AG04450 (cell line): ENCODE data around the gene PRR33. TPM values are rescaled to one million over a fixed set of nuclear protein-coding genes. Genes with fewer than 3 reads are reported as not detected.

Experiments
- CTCF ChIA-PET: fragments of 300-600, 350-600 bp; formaldehyde crosslinking; extraction: SDS; loops from one replicate; lab custom pipeline; 2022; ENCODE audit warnings: antibody characterized with exemption, inconsistent platforms; lab: Charles Lee
- POLR2A ChIA-PET: fragments of 350-600 bp; formaldehyde crosslinking; extraction: SDS; loops from one replicate; lab custom pipeline; 2021; ENCODE audit warnings: antibody characterized with exemption, inconsistent platforms; lab: Yijun Ruan, JAX
- DNase-seq: peaks from one replicate; pipeline ENCODE4 v3.0.0-alpha.2; 2011; ENCODE audit warnings: low read depth, low spot score
- H3K27ac ChIP-seq: one replicate; pipeline ENCODE4 v1.5.1; 2012; ENCODE audit warnings: low read depth, low read length, control low read depth
- H3K27me3 ChIP-seq: one replicate; pipeline ENCODE4 v1.6.0; 2012; ENCODE audit warnings: low read length; ENCODE audit not compliant: control insufficient read depth, insufficient read depth
- H3K4me3 ChIP-seq: 2 replicates; pipeline ENCODE4 v1.5.1; 2011; ENCODE audit warnings: mild to moderate bottlenecking, low read depth, low read length, control low read depth
- H3K9me3 ChIP-seq: 2 replicates; pipeline ENCODE4 v1.5.1; 2012; ENCODE audit warnings: low read length; ENCODE audit not compliant: control insufficient read depth, insufficient read depth
- CTCF ChIP-seq: IDR thresholded peaks from 2 replicates; pipeline ENCODE4 v1.5.1; 2011; ENCODE audit warnings: low read depth, low read length, control low read depth, inconsistent platforms
- polyA plus RNA-seq: library from polyadenylated mRNA; depleted of rRNA; stranded (reverse); fragments of >200 nt; gene quantifications from 2 replicates; pipeline ENCODE4 v1.2.3, GENCODE V29; 2011

The PRR33 gene
- polyA plus RNA-seq, 1 experiment, result not detected

DNA sequence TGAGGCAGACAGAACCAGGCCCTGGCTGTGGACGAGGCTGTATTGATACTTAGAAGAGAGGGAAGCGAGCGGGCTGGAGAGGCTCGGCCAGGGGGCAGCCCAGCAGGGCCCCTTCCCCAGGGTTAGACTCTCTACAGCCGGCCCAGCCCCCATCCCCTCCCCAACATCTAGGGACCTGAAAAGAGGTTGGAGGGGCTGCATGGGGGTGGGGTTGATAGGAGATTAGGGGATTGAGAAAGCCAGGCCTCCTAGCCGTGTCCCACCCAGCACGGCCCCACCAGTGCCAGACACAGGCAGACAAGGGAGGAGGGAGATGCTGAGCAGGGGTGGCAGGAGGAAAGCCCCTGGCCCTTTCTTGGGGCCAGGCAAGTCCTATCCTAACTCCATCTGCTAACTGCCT lies 33.1 kb downstream of the PRR33 start:
- H3K27me3 ChIP-seq, result no peaks in the 10 kb centered on the region
- DNase-seq, result no peak
- POLR2A ChIA-PET, result interaction anchor here (0.6 kb wide), 1 partner anchor 10 kb away, joined by 5 read pairs; no protein-coding TSS in a partner anchor
- no peak overlapping the region for H3K27ac ChIP-seq
- no peak overlapping the region for H3K4me3 ChIP-seq
- TF ChIP-seq CTCF, result no peak
- H3K9me3 ChIP-seq, result no peaks in the 10 kb centered on the region; the same call in 1 of the 2 replicates
- CTCF ChIA-PET, result interaction anchor here (0.6 kb wide), 1 partner anchor 206 kb away, joined by 3 read pairs; no protein-coding TSS in a partner anchor

DNA sequence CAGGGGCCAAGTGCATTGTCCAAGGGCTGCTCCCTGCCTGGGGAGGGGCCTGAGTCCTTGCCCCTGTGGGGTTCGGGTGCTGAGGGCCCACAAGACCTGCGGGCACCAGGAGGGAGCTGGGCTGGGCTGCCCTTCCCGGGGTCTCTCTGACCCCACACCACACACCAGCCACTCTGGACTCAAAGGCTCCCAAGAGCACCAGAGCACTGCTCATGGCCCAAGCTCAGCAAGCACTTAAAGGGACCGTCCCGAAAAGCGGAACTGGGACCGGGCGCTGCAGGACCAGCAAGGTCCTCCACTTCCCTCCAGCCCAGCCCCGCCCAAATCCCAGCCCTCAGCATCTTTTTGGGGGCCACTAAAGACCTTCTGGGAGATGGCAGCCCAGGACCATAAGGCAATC lies 33.5 kb downstream of the PRR33 start:
- POLR2A ChIA-PET, result no interaction called here
- H3K27ac ChIP-seq, result no peak overlapping the region
- H3K27me3 ChIP-seq, result no peaks in the 10 kb centered on the region
- CTCF ChIA-PET, result interaction anchor here (1.1 kb wide), 1 partner anchor 206 kb away, joined by 3 read pairs; no protein-coding TSS in a partner anchor
- H3K4me3 ChIP-seq, result no peak overlapping the region
- DNase-seq, result no peak
- TF ChIP-seq CTCF, result no peak
- H3K9me3 ChIP-seq, result no peaks in the 10 kb centered on the region; the same call in 1 of the 2 replicates

- H3K4me3 ChIP-seq, result no peak overlapping the region
- H3K27me3 ChIP-seq, result no peaks in the 10 kb centered on the region
- H3K9me3 ChIP-seq, result no peaks in the 10 kb centered on the region; the same call in 1 of the 2 replicates
- CTCF ChIA-PET, result interaction anchor here (1.1 kb wide), 1 partner anchor 205 kb away, joined by 3 read pairs; no protein-coding TSS in a partner anchor
- POLR2A ChIA-PET, result no interaction called here
- DNase-seq, result no peak
- H3K27ac ChIP-seq, result no peak overlapping the region
- no peak for TF ChIP-seq CTCF
Measured at GRCh38 chr11:1857064-1857463, 34.6 kb downstream of the PRR33 start.

GRCh38 chr11:1856306-1857005 lies 35.2 kb downstream of the PRR33 start:
- Histone ChIP-seq H3K27me3 (no peaks in the 10 kb centered on the region), H3K9me3 (no peaks in the 10 kb centered on the region; the same call in 1 of the 2 replicates), H3K27ac (no peak overlapping the region), H3K4me3 (no peak overlapping the region)
- no peak for TF ChIP-seq CTCF
- ChIA-PET POLR2A (no interaction called here), CTCF (interaction anchor here (1.0 to 1.4 kb wide), 2 partner anchors 26 to 163 kb away, joined by 3 to 4 read pairs; no protein-coding TSS in a partner anchor)
- no peak for DNase-seq

DNA sequence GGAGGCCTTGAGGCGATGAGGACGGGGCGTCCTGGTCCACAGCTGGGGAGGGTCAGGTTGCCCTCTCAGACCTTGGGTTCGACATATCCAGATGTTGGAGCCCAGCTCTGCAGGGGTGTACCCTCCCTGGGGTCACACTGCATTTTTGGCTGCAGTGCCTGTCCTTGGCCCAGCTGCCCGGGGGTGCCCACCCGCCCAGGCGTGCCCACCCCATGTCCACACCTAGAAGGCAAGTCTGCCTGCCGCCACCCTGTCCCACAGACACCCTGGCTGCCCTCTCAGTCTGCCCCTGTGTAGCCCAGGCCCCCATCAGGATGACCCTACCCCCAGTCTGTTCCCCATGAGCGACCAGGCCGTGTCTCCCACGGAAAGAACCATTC lies 35.8 kb downstream of the PRR33 start:
- H3K27me3 ChIP-seq, result peaks cover 1% of the 10 kb centered on the region
- no peak overlapping the region for H3K27ac ChIP-seq
- CTCF ChIA-PET, result interaction anchor here (1.0 to 1.4 kb wide), 2 partner anchors 26 to 162 kb away, joined by 3 to 4 read pairs; no protein-coding TSS in a partner anchor
- TF ChIP-seq CTCF, result no peak
- no peaks in the 10 kb centered on the region; the same call in 1 of the 2 replicates for H3K9me3 ChIP-seq
- H3K4me3 ChIP-seq, result no peak overlapping the region
- no peak for DNase-seq
- POLR2A ChIA-PET, result no interaction called here
